Subcutaneous adipose tissue (tissue), 4 donors: ENCODE measurements around the gene ABCG5. TPM values are rescaled to one million over a fixed set of nuclear protein-coding genes. Genes with fewer than 3 reads are reported as not detected.

Experiments
- CTCF ChIP-seq: fragments of 450-650 bp; IDR thresholded peaks from one replicate; pipeline ENCODE4 v1.5.1; 2016; ENCODE audit warnings: low read depth, mild to moderate bottlenecking, control low read depth, antibody characterized with exemption, moderate library complexity
- small RNA-seq: library from RNA; depleted of rRNA; stranded (forward); fragments of <200 nt; gene quantifications from one replicate; pipeline ENCODE3, GENCODE V24; 2016
- total RNA-seq, 4 donors: library from RNA; depleted of rRNA; stranded (reverse); fragments of >200 nt; gene quantifications; one replicate each; pipeline ENCODE4 v1.1.0, GENCODE V29; 2016

ABCG5 gene
- total RNA-seq, 4 donors from 2014 or later: not detected

DNA sequence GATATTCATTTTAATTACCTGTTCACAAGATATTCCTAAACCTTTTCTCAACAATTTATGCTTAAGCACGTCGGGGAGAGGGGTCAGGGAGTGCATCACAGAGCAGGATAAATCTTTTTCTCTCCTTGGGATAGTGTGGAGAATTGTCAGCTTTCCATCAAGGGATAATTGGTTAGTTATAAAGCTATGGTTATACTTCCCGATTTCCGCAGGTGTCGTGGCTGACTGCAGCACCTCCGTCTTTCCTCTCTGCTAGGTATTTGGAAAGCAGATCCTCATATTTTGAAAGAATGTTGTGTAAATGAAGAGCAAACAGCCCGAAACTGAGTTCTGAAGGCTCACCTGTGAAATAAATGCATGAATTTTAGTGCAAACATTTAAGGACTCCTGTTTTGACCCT is 64.0 kb downstream of the ABCG5 start:
- no peak for TF ChIP-seq CTCF

GRCh38 chr2:43773876-43774613 is 64.6 kb downstream of the ABCG5 start, which contains the start of gene DYNC2LI1:
Gene DYNC2LI1 (plus strand): TSS chr2:43774039. CDS start chr2:43774139, 100 bp downstream.
- TF ChIP-seq CTCF: no peak

DNA sequence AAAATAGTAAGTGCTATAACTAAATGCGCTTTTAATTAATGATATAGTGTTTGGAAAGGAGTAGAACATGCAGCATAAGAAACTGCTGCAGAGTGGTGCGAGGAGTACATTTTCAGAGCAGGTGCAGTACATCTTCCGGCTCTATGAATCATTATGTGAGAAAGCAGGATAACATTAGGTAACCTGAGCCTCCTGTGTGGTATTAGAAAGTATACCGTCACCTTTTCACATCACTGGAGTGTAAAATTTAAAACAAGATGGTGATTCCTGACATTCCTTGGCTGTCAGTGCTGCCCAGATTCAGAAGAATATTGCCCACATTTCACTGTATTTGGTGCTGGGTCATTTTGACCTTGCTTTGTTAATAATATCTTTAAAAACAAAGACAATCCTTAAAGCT is 72.6 kb downstream of the ABCG5 start:
- no peak for TF ChIP-seq CTCF

GRCh38 chr2:43764086-43764705 is 74.4 kb downstream of the ABCG5 start:
- no peak for TF ChIP-seq CTCF

DNA sequence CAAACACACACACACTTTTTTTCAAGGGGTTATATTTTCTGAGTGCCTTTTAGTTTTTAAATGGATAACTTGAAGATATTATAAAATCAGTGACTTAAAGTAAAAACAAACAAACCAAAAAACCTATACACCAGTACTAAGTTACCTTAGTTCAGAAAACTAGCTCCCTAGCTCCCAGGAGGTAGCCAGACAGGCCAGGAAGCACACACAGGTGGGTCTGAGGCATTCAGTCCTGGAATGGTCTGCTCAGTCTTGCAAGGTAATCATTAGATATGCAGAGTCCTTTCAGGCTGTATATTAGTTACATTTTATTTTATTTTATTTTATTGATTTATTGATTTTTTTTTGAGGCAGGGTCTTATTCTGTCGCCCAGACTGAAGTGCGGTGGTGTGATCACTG is 75.5 kb downstream of the ABCG5 start:
- TF ChIP-seq CTCF: no peak

Small RNA genes lying within 50 kb of the gene (small RNA-seq; reads per million reads assigned to genes)
- not detected for gene RN7SKP66

Other genes starting within 250 kb of the ABCG5 start
- 10 to 100 TPM; 31.8 to 71.9 (median 53.8) TPM for gene THADA, start 242.8 kb downstream of the ABCG5 start, total RNA-seq
- 10 to 100 TPM; 38.2 to 85.4 (median 68.7) TPM for gene PLEKHH2, start 201.6 kb downstream of the ABCG5 start, total RNA-seq
- 1 to 10 TPM; 1.1 to 2.6 (median 1.6) TPM for gene C1GALT1C1L, start 162.4 kb downstream of the ABCG5 start, total RNA-seq
- gene DYNC2LI1, start 64.8 kb downstream of the ABCG5 start, total RNA-seq: 10 to 100 TPM; 32.0 to 41.4 (median 34.5) TPM
- gene ABCG8, start 132 bp upstream of the ABCG5 start, total RNA-seq: under 1 TPM in 1 of 4 donors, not detected in 3; 0.19 TPM
- gene LRPPRC, start 157.2 kb upstream of the ABCG5 start, total RNA-seq: 10 to 100 TPM; 47.1 to 66.7 (median 55.6) TPM